ENCODE data around the gene ASIC2.

ASIC2 gene

GRCh38 chr17:32998111-32998886 is 294.8 kb downstream of the ASIC2 start:
- TF ChIP-seq EZH2phosphoT487 (IDR thresholded peaks at IDR 0.05; ENCODE audit: borderline replicate concordance, low read length), result no peak
- TF ChIP-seq CTCF (IDR thresholded peaks at IDR 0.05; ENCODE audit: low read depth, low read length, poor library complexity, severe bottlenecking), result peak; percentile 91
- Histone ChIP-seq H3K4me1 (ENCODE audit: control insufficient read depth, low read length) (no peaks in the 10 kb centered on the region), H3K27ac (ENCODE audit: low read depth, low read length) (no peak overlapping the region), H4K20me1 (ENCODE audit: control insufficient read depth, insufficient read depth, low read depth, low read length) (no peaks in the 10 kb centered on the region), H3K9me3 (ENCODE audit: control insufficient read depth, insufficient read depth, low read length) (no peaks in the 10 kb centered on the region), H3K79me2 (ENCODE audit: control insufficient read depth, low read length) (no peaks in the 10 kb centered on the region), H3F3A (ENCODE audit: control insufficient read depth, insufficient read depth) (no peaks in the 10 kb centered on the region), H3K4me2 (ENCODE audit: low read length) (no peak overlapping the region), H3K36me3 (ENCODE audit: control insufficient read depth, low read length) (no peaks in the 10 kb centered on the region), H3K27me3 (ENCODE audit: control insufficient read depth, low read length) (0 out of 2 replicates have a peak, but pooled peaks cover 2% of the 10 kb centered on the region), H3K4me3 (ENCODE audit: low read length) (no peak overlapping the region), H3K9me2 (replicated peaks; ENCODE audit: control insufficient read depth, low read length) (no peaks in the 10 kb centered on the region)

GRCh38 chr17:32995416-32996045 is 297.6 kb downstream of the ASIC2 start:
- Histone ChIP-seq H3K9me3 (ENCODE audit: control insufficient read depth, insufficient read depth, low read length) (no peaks in the 10 kb centered on the region), H3K4me3 (ENCODE audit: low read length) (no peak overlapping the region), H3K36me3 (ENCODE audit: control insufficient read depth, low read length) (no peaks in the 10 kb centered on the region), H3K4me1 (ENCODE audit: control insufficient read depth, low read length) (no peaks in the 10 kb centered on the region), H3K27me3 (ENCODE audit: control insufficient read depth, low read length) (0 out of 2 replicates have a peak, but pooled peaks cover 2% of the 10 kb centered on the region), H3F3A (ENCODE audit: control insufficient read depth, insufficient read depth) (no peaks in the 10 kb centered on the region), H3K79me2 (ENCODE audit: control insufficient read depth, low read length) (no peaks in the 10 kb centered on the region), H3K9me2 (replicated peaks; ENCODE audit: control insufficient read depth, low read length) (no peaks in the 10 kb centered on the region), H3K4me2 (ENCODE audit: low read length) (no peak overlapping the region), H3K27ac (ENCODE audit: low read depth, low read length) (no peak overlapping the region), H4K20me1 (ENCODE audit: control insufficient read depth, insufficient read depth, low read depth, low read length) (no peaks in the 10 kb centered on the region)
- no peak for TF ChIP-seq CTCF (IDR thresholded peaks at IDR 0.05; ENCODE audit: low read depth, low read length, poor library complexity, severe bottlenecking)
- no peak for TF ChIP-seq EZH2phosphoT487 (IDR thresholded peaks at IDR 0.05; ENCODE audit: borderline replicate concordance, low read length)

- Histone ChIP-seq H3K4me2 (ENCODE audit: low read length) (no peak overlapping the region), H4K20me1 (ENCODE audit: control insufficient read depth, insufficient read depth, low read depth, low read length) (no peaks in the 10 kb centered on the region), H3K9me3 (ENCODE audit: control insufficient read depth, insufficient read depth, low read length) (no peaks in the 10 kb centered on the region), H3K27me3 (ENCODE audit: control insufficient read depth, low read length) (0 out of 2 replicates have a peak, but pooled peaks cover 2% of the 10 kb centered on the region), H3K9me2 (replicated peaks; ENCODE audit: control insufficient read depth, low read length) (no peaks in the 10 kb centered on the region), H3K79me2 (ENCODE audit: control insufficient read depth, low read length) (no peaks in the 10 kb centered on the region), H3K27ac (ENCODE audit: low read depth, low read length) (no peak overlapping the region), H3K36me3 (ENCODE audit: control insufficient read depth, low read length) (no peaks in the 10 kb centered on the region), H3K4me1 (ENCODE audit: control insufficient read depth, low read length) (no peaks in the 10 kb centered on the region), H3K4me3 (ENCODE audit: low read length) (no peak overlapping the region), H3F3A (ENCODE audit: control insufficient read depth, insufficient read depth) (no peaks in the 10 kb centered on the region)
- TF ChIP-seq CTCF (IDR thresholded peaks at IDR 0.05; ENCODE audit: low read depth, low read length, poor library complexity, severe bottlenecking) (no peak), EZH2phosphoT487 (IDR thresholded peaks at IDR 0.05; ENCODE audit: borderline replicate concordance, low read length) (no peak)
Observed at GRCh38 chr17:32993977-32994376, 299.1 kb downstream of the ASIC2 start.
